Sigmoid colon (tissue), 4 donors: ENCODE data around the gene XYLT1.

ENCODE experiments used
- CTCF ChIP-seq, 4 experiments: fragments of 450-650 bp in 3 of 4; fragments of 200-600 bp in 1 of 4; IDR thresholded peaks; one replicate each; pipeline ENCODE4 v1.5.1; 2016 to 2019; ENCODE audit warnings: antibody characterized with exemption in 4 of 4, mild to moderate bottlenecking in 3 of 4, moderate library complexity in 2 of 4
- POLR2AphosphoS5 ChIP-seq, 4 donors: sonication (generic); formaldehyde crosslinking; IDR thresholded peaks; one replicate each; pipeline ENCODE4 v1.6.1; 2017; ENCODE audit warnings: antibody characterized with exemption in 4 of 4

DNA sequence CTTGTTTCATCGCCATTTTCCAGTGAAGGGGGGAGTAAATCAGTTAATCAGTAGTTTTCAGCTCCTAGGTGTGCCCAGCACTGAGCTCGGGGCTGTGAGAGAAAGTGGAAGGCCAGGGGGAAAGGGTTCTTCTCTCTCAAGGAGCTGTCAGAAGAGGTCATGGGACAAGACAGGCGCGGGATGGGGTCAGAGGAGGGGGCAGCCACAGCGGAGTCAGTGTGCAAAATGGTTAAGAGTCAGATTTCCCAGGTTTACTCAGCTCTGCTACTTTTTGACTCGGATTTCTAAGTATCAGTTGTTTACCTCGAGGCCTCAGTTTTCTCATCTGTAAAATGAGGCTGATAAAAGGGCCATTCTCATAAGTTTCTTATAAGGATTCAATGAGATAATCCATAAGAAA, 4.3 kb upstream of the XYLT1 start:
- TF ChIP-seq CTCF (IDR thresholded peaks at IDR 0.05): no peak
- no peak for TF ChIP-seq POLR2AphosphoS5 (IDR thresholded peaks at IDR 0.05)
